H9 (cell line): ENCODE measurements around the gene NFATC2IP. TPM values are rescaled to one million over a fixed set of nuclear protein-coding genes. Genes with fewer than 3 reads are reported as not detected.

ENCODE experiments used
- DNase-seq: peaks from one replicate; pipeline ENCODE4 v3.0.0-alpha.2; 2017
- H2AFZ ChIP-seq: one replicate; pipeline ENCODE4 v1.6.1; 2013; ENCODE audit warnings: mild to moderate bottlenecking, low read length, control low read depth, moderate library complexity
- H2AK5ac ChIP-seq: 2 replicates; pipeline ENCODE4 v1.6.1; 2013; ENCODE audit warnings: low read length, control low read depth, mixed read lengths; ENCODE audit not compliant: insufficient read length
- H2BK120ac ChIP-seq: one replicate; pipeline ENCODE4 v1.6.1; 2013; ENCODE audit warnings: low read depth, mild to moderate bottlenecking, low read length, control low read depth, inconsistent platforms; ENCODE audit not compliant: poor library complexity, severe bottlenecking
- H2BK12ac ChIP-seq: 2 replicates; pipeline ENCODE4 v1.6.1; 2013; ENCODE audit warnings: low read length, control low read depth, mixed read lengths, low read depth; ENCODE audit not compliant: insufficient read length
- H2BK15ac ChIP-seq: 2 replicates; pipeline ENCODE4 v1.6.1; 2013; ENCODE audit warnings: low read depth, low read length, control low read depth
- H2BK20ac ChIP-seq: one replicate; pipeline ENCODE4 v1.6.1; 2013; ENCODE audit warnings: low read depth, mild to moderate bottlenecking, low read length, control low read depth, inconsistent platforms; ENCODE audit not compliant: poor library complexity, severe bottlenecking
- H2BK5ac ChIP-seq: 2 replicates; pipeline ENCODE4 v1.6.1; 2013; ENCODE audit warnings: low read length, control low read depth, mixed read lengths; ENCODE audit not compliant: insufficient read length
- H3K14ac ChIP-seq: 2 replicates; pipeline ENCODE4 v1.6.1; 2013; ENCODE audit warnings: low read length, control low read depth; ENCODE audit not compliant: insufficient read depth
- H3K18ac ChIP-seq: 2 replicates; pipeline ENCODE4 v1.6.1; 2013; ENCODE audit warnings: low read depth, mild to moderate bottlenecking, mixed read lengths, low read length, control low read depth; ENCODE audit not compliant: insufficient read length
- H3K23ac ChIP-seq: 2 replicates; pipeline ENCODE4 v1.6.1; 2013; ENCODE audit warnings: low read length, control low read depth, mixed read lengths, low read depth; ENCODE audit not compliant: insufficient read length
- H3K23me2 ChIP-seq: 2 replicates; pipeline ENCODE4 v1.6.1; 2013; ENCODE audit warnings: low read depth, mild to moderate bottlenecking, mixed read lengths, low read length, control low read depth; ENCODE audit not compliant: insufficient read length, poor library complexity, severe bottlenecking
- H3K27ac ChIP-seq: 2 replicates; pipeline ENCODE4 v1.5.1; 2013; ENCODE audit warnings: low read length, control low read depth, mixed read lengths, low read depth; ENCODE audit not compliant: insufficient read length
- H3K27me3 ChIP-seq: 2 replicates; pipeline ENCODE4 v1.6.1; 2013; ENCODE audit warnings: low read length, control low read depth, inconsistent platforms; ENCODE audit not compliant: insufficient read depth
- H3K4ac ChIP-seq: 2 replicates; pipeline ENCODE4 v1.6.1; 2013; ENCODE audit warnings: low read depth, mild to moderate bottlenecking, control low read depth, inconsistent platforms, low read length, moderate library complexity
- H3K4me1 ChIP-seq: 2 replicates; pipeline ENCODE4 v1.6.1; 2013; ENCODE audit warnings: low read length, control low read depth, inconsistent platforms; ENCODE audit not compliant: insufficient read depth
- H3K4me2 ChIP-seq: 2 replicates; pipeline ENCODE4 v1.6.1; 2013; ENCODE audit warnings: low read length, control low read depth, mixed read lengths; ENCODE audit not compliant: insufficient read length, insufficient read depth
- H3K56ac ChIP-seq: 2 replicates; pipeline ENCODE4 v1.6.1; 2013; ENCODE audit warnings: low read depth, mild to moderate bottlenecking, mixed read lengths, low read length, control low read depth; ENCODE audit not compliant: insufficient read length
- H3K79me1 ChIP-seq: 2 replicates; pipeline ENCODE4 v1.6.1; 2013; ENCODE audit warnings: low read depth, mild to moderate bottlenecking, moderate library complexity, low read length, control low read depth, inconsistent platforms; ENCODE audit not compliant: insufficient read depth, poor library complexity, severe bottlenecking
- H3K79me2 ChIP-seq: 2 replicates; pipeline ENCODE4 v1.6.1; 2013; ENCODE audit warnings: low read length, control low read depth, inconsistent platforms; ENCODE audit not compliant: insufficient read depth
- H3K9ac ChIP-seq: 2 replicates; pipeline ENCODE4 v1.6.1; 2013; ENCODE audit warnings: low read length, control low read depth, mixed read lengths; ENCODE audit not compliant: insufficient read length; ENCODE audit errors: extremely low read depth
- H3K9me3 ChIP-seq: one replicate; pipeline ENCODE4 v1.6.1; 2013; ENCODE audit warnings: low read depth, low read length, inconsistent platforms; ENCODE audit not compliant: control insufficient read depth
- H3T11ph ChIP-seq: one replicate; pipeline ENCODE4 v1.6.1; 2013; ENCODE audit warnings: mild to moderate bottlenecking, low read length, control low read depth, inconsistent platforms
- H4K20me1 ChIP-seq: one replicate; pipeline ENCODE4 v1.6.1; 2013; ENCODE audit not compliant: control insufficient read depth, insufficient read length, insufficient read depth
- H4K5ac ChIP-seq: 2 replicates; pipeline ENCODE4 v1.6.1; 2013; ENCODE audit warnings: low read depth, mild to moderate bottlenecking, mixed read lengths, low read length, control low read depth; ENCODE audit not compliant: insufficient read length
- H4K8ac ChIP-seq: replicated peaks from 2 replicates; pipeline ENCODE4 v1.6.1; 2013; ENCODE audit warnings: low read length, control low read depth, mixed read lengths, low read depth; ENCODE audit not compliant: insufficient read length
- H4K91ac ChIP-seq: 2 replicates; pipeline ENCODE4 v1.6.1; 2013; ENCODE audit warnings: low read depth, mild to moderate bottlenecking, moderate library complexity, mixed read lengths, low read length, control low read depth; ENCODE audit not compliant: insufficient read length
- H3K27ac Mint-ChIP-seq, 3 experiments: 2 replicates in 2 of 3; 3 replicates in 1 of 3; pipeline ENCODE4 v1.8.0; 2020 to 2021; ENCODE audit warnings: mixed read lengths in 3 of 3, mild to moderate bottlenecking in 1 of 3, moderate library complexity in 1 of 3
- H3K27me3 Mint-ChIP-seq: 2 replicates; pipeline ENCODE4 v1.8.0; 2021; ENCODE audit warnings: low read depth, mild to moderate bottlenecking, moderate library complexity, mixed read lengths
- H3K36me3 Mint-ChIP-seq, 3 experiments: 2 replicates in 2 of 3; 3 replicates in 1 of 3; pipeline ENCODE4 v1.8.0; 2020 to 2021; ENCODE audit warnings: low read depth in 3 of 3, mixed read lengths in 3 of 3; ENCODE audit not compliant: insufficient read depth in 1 of 3
- H3K4me1 Mint-ChIP-seq, 2 experiments: 2 replicates each; pipeline ENCODE4 v1.8.0; 2020; ENCODE audit warnings: mixed read lengths in 2 of 2
- H3K4me3 Mint-ChIP-seq, 2 experiments: 2 replicates in 1 of 2; 3 replicates in 1 of 2; pipeline ENCODE4 v1.8.0; 2020 to 2021; ENCODE audit warnings: mild to moderate bottlenecking in 2 of 2, mixed read lengths in 2 of 2, moderate library complexity in 1 of 2
- H3K9me3 Mint-ChIP-seq, 2 experiments: 2 replicates in 1 of 2; 3 replicates in 1 of 2; pipeline ENCODE4 v1.8.0; 2020; ENCODE audit warnings: mild to moderate bottlenecking in 2 of 2, mixed read lengths in 2 of 2, moderate library complexity in 1 of 2
- WGBS: extraction: QIAGEN DNeasy Blood & Tissue Kit; methylation state at CpG from one replicate; pipeline ENCODE4 v1.1.7; 2013; ENCODE audit warnings: missing lambda C conversion rate, low lambda C conversion rate, mixed read lengths; ENCODE audit not compliant: insufficient read length; ENCODE audit errors: extremely low coverage; 5-methylcytosine and 5-hydroxymethylcytosine counted together
- total RNA-seq: library from RNA; stranded (reverse); gene quantifications from 2 replicates; pipeline ENCODE4 v1.2.1, GENCODE V29; 2021
- TF ChIP-seq, protein P1 (sequence below): fragments of 200-600 bp; sonication (generic); conservative IDR thresholded peaks from 3 replicates; pipeline ENCODE4 v1.8.0; 2021; ENCODE audit warnings: antibody characterized with exemption, mild to moderate bottlenecking

The NFATC2IP gene
- total RNA-seq, 1 experiment from 2014 or later: 73.8 TPM

DNA sequence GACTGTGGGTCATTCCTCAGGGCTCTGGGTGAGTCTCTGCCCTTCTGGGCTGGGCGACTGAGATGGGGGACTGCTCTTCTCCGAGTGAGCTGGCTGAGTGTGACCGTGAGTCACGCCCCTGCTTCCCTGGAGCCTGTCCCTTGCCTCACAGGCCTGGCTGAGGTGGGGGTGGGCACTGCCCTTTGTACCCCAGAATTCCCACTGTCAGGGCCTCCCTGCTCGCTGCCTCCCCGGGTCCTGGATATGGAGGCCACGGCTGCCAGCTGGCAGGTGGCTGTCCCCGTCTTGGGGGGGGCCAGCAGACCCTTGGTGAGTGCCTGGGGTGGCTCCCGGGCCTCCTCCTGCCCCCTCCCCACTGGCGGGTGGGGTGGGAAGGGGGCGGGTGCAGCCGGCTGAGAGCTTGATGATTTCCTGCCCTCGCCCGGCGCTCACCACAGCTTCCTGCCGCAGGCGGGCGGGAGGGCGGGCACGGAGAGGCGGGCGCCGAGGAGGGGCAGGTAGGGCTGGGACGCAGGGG is 33.9 kb downstream of the NFATC2IP start, which contains the start of gene LAT:
TSS of gene LAT (plus strand) at position 434 of the 517 bp plus-strand sequence. CDS start 366 bp downstream, outside the sequence.
- no peak within 1 kb of the TSS for H3K9ac ChIP-seq

More for the DNA sequence above, 33.9 kb downstream of the NFATC2IP start, which contains the start of gene LAT:
- no peaks in the 10 kb centered on the region for H3K23me2 ChIP-seq
- no peak within 1 kb of the TSS for H2BK20ac ChIP-seq
- Mint-ChIP-seq H3K4me1 (no peaks in the 10 kb centered on the region), H3K9me3 (peaks cover 4 to 6% of the 10 kb centered on the region in 2 experiments; a peak in 3 of 5 replicates), H3K4me3 (no peak within 1 kb of the TSS), H3K36me3 (peaks cover 15 to 38% (median 35%) of the 10 kb centered on the region in 3 experiments), H3K27ac (no peak within 1 kb of the TSS), H3K27me3 (no peaks in the 10 kb centered on the region)
- H3K14ac ChIP-seq: no peak within 1 kb of the TSS
- no peak within 1 kb of the TSS for H3K23ac ChIP-seq
- H3T11ph ChIP-seq: no peak within 1 kb of the TSS
- H3K9me3 ChIP-seq: no peaks in the 10 kb centered on the region
- no peak within 1 kb of the TSS for H4K5ac ChIP-seq
- H3K56ac ChIP-seq: no peak within 1 kb of the TSS
- H3K79me2 ChIP-seq: no peaks in the 10 kb centered on the region
- no peak within 1 kb of the TSS for H4K91ac ChIP-seq
- no peak within 1 kb of the TSS for H2AK5ac ChIP-seq
- no peaks in the 10 kb centered on the region for H3K4me1 ChIP-seq
- no peak within 1 kb of the TSS for H3K4ac ChIP-seq
- no CpG with 5 or more reads among the region's 24 CpGs for WGBS
- no peak within 1 kb of the TSS for H4K8ac ChIP-seq
- no peak within 1 kb of the TSS for H2BK12ac ChIP-seq
- TF ChIP-seq, protein P1, sequence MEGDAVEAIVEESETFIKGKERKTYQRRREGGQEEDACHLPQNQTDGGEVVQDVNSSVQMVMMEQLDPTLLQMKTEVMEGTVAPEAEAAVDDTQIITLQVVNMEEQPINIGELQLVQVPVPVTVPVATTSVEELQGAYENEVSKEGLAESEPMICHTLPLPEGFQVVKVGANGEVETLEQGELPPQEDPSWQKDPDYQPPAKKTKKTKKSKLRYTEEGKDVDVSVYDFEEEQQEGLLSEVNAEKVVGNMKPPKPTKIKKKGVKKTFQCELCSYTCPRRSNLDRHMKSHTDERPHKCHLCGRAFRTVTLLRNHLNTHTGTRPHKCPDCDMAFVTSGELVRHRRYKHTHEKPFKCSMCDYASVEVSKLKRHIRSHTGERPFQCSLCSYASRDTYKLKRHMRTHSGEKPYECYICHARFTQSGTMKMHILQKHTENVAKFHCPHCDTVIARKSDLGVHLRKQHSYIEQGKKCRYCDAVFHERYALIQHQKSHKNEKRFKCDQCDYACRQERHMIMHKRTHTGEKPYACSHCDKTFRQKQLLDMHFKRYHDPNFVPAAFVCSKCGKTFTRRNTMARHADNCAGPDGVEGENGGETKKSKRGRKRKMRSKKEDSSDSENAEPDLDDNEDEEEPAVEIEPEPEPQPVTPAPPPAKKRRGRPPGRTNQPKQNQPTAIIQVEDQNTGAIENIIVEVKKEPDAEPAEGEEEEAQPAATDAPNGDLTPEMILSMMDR: no peak
- H4K20me1 ChIP-seq: no peaks in the 10 kb centered on the region
- no peak within 1 kb of the TSS for H3K27ac ChIP-seq
- H3K27me3 ChIP-seq: no peaks in the 10 kb centered on the region
- H3K4me2 ChIP-seq: no peak within 1 kb of the TSS
- no peak within 1 kb of the TSS for H3K18ac ChIP-seq
- H2AFZ ChIP-seq: no peak within 1 kb of the TSS
- no peak for DNase-seq
- H2BK120ac ChIP-seq: no peak within 1 kb of the TSS
- no peaks in the 10 kb centered on the region for H3K79me1 ChIP-seq
- H2BK15ac ChIP-seq: no peak within 1 kb of the TSS
- no peak within 1 kb of the TSS for H2BK5ac ChIP-seq
